Left renal cortex interstitium (tissue), 4 donors: ENCODE measurements around the gene CALB2. TPM values are rescaled to one million over a fixed set of nuclear protein-coding genes. Genes with fewer than 3 reads are reported as not detected.

Source experiments
- DNase-seq, 4 donors: peaks; one replicate each; pipeline ENCODE4 v3.0.0-alpha.2; 2013; ENCODE audit warnings: low read depth in 4 of 4, low spot score in 2 of 4, missing footprints in 1 of 4
- polyA plus RNA-seq, 4 donors: library from polyadenylated mRNA; unstranded; fragments of 120-200 nt; gene quantifications; one replicate each; pipeline ENCODE4 v1.2.1, GENCODE V29; 2013; ENCODE audit not compliant: insufficient read length in 4 of 4

The CALB2 gene
- polyA plus RNA-seq, 4 donors = 0.69 to 1.1 (median 0.85) TPM

DNA sequence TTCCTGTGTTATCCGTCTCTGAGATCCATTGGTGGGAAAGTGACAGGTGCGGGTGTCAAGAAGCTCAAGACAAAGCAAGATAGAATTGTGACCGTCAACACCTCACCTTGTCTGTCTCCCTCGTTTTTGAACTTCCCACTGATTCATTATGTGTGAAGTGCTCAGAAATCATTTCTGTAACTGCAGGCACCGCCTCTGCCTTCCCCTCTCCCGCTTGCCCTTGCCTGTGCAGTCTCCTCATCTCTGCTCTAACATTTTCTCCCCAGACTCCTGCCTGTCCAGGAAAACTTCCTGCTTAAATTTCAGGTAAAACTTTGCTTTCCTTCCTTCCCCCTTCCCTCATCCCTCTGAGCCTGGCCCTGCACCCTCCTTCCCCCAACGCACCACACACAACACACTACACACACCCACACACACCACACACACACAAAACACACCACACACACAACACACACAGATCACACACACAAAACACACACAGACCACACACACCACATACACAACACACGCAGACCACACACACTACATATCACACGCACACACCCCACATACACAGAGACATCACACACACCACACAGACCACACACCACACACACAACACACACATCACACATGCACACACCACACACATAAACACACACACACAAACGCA is 25.7 kb downstream of the CALB2 start:
- DNase-seq = no peak

DNA sequence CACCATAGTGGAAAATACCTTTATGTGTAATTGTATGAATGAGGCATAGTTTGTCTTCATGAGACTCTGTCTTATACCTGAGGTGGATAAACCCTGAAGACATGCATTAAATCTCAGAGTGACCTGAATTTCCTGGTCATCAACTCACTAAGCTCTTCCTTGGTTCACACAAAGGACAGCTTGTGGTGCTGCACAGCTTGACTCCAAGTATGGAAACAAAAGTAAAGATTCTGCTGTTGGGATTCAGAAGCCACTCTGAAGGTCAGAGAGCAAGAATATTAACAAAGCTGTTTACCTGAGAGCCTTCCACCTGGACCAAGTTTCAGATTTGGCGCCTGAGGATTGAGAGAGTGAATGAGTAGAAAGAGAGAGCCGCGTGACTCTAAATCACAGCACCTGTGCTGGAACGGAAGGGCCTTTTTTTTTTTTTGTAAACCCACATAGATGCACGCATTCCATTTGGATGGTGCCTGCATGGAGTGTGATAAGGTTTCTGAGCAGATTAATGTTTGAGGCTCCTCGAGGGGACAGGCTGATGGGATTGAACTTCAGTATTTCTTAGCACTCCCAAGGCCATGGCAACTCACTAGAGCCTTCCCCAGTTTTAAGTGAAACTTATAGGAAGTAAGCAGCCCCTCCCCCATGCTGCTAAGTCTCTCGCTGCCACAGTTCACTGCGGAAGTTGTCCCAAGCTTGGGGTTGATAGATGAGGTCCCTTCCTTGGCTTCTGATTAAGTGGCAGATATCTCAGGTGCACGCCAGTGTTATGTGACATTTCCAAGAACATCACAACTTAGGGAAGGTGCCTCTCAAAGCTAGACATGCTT is 28.7 kb downstream of the CALB2 start:
- DNase-seq = no peak

DNA sequence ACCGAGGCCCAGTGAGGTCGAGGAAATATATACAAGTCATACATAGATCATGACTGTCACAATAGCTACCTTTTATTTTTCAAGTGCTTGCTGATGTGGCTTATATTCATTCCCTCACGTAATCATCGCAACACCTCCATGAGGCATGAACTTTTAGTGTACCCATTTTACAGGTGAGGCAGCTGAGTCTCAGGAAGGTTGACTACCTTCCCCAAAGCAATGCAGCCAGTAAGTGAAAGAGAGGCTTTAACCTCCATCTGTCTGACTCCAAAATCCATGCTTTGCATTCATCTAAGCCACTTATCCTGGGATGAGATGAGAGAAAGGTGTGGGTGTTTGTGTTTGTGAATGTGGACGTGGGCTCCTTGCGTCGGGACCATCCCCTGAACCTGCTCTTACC is 30.8 kb downstream of the CALB2 start:
- DNase-seq = no peak

DNA sequence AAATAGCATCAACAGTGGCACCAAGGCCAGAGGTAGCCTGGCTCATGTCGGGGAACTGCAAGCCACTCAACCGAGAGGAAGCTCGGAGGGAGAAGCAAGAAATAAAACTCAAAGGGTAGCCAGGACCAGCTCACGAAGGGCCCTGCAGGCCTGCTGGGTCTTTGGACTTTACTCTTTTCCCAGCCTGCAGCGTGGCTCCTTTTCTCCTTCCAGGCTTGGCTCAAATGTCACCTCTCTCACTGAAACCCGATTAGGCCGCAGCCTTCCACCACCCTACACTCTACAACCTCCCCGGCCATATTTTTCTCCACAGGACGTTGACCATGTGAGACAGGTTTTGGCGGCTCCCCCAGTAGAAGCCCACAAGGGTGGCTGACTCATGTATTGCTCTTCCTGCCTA is 38.1 kb downstream of the CALB2 start:
- no peak for DNase-seq

DNA sequence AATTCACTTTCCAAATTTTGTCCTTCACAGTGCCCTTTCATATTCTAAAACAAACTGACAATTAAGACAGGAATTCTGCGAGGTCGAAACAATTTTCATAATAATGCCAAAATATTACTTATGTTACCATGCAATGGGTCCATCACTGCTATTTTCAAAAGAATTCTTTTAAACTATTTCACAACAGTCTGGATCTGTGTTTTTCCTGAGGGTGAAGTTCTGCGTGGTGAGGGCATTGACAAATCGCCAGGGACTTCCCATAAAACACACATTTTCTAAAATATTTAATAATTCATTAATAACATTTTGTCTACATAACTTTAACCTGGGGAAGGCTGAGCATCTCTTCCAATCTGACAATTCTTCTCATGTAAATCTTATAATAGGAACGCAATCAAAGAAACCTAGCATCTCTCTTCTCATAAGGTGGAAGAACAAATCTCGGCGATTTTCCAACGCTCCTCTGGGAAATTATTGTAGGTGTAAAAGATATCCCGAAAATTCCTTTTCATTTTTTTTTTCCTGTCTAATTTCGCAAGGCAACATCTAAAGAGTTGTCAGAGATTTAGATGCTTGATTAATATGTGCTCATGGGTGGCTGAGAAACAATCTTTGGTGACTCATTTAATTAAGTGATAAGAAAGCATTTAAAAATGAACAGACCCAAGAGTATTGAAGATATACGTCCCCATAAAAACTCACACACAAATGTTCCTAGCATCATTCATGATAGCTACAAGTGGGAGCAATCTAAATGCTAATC is 41.5 kb downstream of the CALB2 start:
- DNase-seq = no peak

DNA sequence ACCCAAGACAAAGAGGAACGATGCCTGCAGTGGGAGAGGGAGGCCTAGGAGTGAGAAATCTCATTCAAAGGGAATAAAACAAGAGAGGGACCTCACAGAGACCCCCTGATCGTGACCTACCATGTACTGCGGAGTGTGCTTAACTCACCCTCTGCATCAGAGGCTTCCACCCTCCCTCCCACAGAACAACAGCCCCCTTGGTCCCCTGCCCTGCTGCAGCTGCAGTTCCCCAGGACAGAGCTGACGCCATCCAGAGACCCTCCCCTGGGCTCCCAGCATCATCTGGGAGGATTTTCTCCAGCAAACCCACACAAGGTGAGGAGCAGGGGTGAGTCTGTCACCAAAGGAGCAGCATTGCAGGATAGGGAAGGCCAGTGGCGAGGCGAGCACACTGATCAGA is 43.5 kb downstream of the CALB2 start:
- no peak for DNase-seq

DNA sequence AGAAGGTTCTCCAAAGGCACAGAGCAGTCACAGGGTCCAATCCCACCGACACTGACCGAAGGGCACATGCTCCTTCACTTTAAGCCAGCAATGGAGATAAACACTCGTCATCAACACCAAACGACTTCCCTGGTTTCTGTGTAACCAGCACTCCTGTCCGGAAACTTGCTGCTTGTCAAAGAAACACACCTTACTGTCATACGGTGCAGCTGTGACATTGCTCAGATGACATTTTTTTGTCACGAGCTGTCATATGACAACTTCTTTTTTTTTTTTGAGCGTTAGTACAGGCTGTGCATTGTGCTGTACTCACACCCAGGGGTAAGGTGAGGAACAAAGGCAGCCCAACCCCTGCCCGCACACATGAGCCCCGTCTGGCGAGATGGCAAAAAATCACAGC is 44.2 kb downstream of the CALB2 start:
- no peak for DNase-seq

DNA sequence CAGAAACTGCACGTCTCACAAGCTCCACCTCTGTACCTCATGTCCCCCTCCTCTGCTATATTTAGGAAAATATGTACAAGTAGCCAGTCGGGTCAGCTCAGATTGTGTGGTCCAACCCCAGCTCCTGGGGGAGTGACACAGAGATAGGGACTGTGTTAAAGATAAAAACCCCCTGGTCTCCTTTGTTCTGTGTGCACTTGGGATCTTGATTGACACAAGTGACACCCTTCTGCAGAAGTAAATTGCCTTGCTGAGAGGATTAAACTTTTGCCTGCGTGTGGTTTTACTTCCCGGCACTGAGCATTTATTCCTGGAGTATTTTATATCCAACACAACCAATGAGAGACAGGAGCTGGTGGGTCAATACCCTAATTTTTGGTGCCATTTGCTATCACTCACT is 45.8 kb downstream of the CALB2 start:
- no peak for DNase-seq

DNA sequence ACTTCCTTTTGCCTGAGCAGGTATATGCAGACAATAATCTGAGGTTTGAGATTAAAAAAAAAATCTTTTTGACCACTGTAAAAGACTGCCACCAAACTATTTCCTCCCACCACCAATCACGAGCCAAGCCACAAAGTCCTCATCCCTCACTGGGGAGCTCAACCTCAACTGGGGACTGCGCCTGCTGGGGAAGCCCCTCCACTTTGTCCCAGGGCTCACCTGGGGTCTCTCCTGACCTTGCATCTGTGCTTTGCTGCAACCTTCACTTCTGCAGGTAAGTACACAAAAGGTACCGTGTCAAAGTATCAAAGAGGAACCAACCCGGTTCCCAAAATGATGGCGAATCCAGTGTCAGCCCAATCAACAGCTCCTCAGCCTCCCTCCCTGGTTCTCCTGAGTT is 47.8 kb downstream of the CALB2 start:
- DNase-seq = no peak

DNA sequence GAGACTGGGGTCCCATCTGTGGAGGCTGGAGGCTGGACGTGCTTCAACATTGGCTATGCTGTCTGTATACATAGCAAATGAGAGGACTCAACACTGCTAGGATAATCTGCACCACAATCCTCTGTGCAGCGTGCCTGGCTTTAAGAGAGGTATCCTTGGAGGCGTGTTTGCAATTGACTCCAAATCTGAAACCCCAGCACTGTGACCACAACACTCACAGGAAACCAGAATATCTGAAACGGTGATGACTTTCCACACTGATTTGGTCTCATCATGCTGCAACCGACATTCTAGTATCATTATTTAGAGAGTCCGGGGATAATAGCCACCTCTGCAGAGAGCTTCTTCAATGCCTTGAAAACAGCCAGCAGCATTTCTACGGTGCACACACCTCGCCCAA is 48.2 kb downstream of the CALB2 start:
- no peak for DNase-seq

DNA sequence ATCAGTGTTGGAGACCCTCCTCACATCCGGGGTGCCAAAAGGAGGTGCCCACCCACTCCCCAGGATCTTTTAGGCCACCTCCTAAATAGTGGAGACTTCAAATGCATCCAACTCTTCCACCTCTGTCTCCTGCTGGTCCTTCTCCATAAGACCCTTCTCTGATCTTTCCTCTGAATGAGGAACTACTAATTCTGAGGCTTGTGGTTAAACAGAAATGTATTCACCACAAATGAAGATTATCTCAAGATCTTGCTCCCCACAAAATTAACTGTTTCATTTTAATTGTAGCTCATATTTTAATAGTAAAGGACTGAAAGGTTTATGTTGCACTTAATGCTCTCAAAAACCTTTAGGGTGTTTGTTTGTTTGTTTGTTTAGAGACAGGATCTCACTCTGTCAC is 49.2 kb downstream of the CALB2 start:
- no peak for DNase-seq

DNA sequence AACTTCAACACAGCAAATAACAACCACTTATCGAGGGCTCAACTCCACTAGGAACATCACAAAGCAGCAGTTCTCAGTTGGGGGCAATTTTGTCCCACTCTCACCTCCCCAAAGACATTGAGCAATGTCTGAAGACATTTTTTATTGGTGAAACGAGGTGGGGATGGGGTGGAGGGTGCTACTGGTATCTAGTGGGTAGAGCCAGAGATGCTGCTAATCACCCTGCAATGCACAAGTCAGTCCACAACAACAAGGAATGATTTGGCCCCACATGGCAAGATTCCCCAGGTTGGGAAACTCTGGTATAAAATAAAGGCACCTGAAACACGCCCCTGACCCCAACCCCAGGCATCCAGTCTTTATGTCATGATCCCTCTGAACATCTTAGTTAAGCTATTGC is 50.0 kb downstream of the CALB2 start:
- no peak for DNase-seq

DNA sequence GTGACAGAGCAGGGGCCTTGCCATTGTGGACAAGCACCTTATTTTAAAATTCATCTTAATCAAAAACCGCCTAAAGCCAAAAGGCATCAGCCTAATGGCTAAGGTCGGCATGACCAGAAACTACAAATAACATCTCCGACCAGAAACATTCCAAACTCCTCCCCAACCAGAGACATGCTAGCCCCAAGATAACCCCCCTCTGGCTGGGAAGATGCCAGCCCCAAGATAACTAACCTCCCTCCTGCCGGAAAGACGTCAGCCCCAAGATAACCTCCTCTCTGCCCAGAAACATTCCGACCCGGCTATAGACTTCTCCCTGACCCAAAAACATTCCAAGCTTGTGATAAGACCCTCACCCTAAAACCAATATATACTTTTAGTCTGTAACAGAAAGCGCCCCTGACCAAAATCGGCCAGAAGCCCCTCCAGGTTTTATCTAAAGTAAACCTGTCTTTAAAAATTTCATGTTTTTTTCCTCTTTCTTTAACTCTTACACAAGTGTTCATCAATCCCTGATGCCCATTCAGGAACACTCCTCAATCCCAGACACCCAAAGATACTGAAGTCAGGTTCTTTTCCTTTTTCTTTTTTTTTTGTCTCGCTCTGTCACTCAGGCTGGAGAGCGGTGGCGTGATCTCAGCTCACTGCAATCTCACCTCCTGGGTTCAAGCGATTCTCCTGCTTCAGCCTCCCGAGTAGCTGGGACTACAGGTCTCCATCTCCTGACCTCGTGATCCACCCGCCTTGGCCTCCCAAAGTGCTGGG is 50.7 kb downstream of the CALB2 start:
- DNase-seq = no peak

DNA sequence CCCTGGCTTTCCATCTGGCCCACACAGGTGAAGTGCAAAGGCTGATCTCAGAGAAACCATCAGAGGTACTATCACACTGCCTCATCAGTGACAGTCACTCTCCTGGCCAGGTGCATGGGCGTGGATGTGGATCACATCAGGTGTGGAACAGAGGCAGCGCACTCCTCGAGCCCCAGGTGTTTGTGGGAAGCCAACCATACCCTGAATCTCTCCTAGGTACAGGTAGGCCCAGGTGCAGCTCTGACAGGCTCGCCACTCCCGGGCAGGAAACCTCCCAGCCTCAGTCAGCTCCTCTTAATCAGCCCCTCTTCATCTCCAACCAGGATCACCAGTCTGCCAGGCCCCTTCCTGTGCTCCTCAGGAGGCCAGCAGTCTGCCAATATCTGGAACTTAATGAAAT is 51.6 kb downstream of the CALB2 start:
- DNase-seq = no peak

DNA sequence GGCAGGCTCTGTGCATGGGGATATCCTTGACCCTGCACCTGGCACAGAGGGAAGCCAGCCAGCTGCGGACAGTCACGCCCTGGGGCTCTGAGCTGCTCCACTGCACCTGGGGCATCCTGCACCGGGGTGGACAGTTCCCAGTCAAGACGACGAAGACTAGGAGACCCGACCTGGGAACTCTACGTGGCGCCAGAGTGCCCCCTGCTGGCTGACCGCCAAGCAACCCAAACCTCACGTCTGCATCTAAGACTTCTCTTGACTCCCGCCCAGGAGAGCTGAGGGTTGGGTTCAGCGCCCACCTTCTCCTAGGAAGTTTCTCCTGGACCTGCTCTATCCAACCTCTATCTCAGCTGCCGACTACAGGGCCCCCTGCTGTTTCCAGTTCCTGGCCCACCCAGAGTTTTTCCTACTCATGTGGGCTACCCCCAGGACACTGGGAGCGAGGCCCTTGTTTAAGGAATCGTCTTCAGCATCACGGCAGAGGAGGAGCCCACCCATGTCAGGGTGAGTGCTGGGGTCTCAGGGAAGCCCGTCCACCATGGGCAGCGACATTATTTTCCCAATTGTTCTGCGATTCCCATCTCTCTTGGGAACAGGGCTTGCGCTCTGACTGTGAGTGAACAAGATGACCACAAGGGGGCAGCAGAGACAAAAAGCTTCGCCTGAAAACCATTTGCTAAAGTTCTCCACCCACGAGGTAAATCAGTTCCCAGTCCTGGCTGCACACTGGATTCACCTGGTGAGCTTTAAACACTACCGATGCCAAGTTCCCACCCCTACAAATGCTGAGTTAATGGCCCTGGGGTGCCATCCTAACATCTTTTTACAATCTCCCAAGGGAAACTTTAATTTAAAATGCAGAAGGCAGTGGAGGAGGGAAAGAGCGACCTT is 54.0 kb downstream of the CALB2 start:
- peak in 2 of 4 donors; percentile 50 to 64 for DNase-seq

DNA sequence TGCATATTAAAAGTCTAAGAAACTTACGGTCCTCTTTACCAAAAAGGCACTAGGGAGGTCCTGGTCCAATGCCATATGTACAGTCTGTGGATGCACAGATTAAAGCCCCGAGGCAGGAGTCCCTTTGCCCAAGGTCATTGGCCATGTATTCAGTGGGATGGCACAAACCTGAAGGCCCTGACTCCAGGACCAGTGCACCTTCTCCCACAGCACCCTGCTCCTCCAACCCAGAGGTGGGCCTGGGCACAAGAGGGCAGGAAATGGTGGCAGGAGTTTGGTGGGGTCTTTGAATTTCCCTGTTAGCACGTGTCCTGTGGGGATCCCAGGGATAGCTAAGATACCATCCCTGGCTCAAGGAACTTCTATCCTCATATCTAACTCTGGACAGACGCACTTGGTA is 54.8 kb downstream of the CALB2 start:
- no peak for DNase-seq

DNA sequence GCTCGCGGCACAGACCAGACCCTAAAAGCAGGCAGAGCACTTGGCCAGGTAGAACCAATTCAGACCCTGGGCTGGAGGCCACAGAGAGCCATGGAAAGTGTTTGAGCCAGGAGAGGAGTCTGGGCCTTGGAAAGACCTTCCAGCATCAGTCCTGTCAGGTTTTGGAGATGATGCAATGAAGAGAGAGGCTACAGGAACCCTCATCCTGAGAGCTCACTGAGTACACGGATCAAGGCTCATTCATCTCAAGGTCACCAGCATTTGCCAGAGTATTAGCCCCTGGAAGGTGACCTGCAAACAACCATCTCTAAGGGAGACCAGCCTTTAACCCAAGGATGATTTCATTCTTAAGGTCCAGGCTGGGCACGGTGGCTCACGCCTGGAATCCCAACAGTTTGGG is 55.5 kb downstream of the CALB2 start:
- no peak for DNase-seq

DNA sequence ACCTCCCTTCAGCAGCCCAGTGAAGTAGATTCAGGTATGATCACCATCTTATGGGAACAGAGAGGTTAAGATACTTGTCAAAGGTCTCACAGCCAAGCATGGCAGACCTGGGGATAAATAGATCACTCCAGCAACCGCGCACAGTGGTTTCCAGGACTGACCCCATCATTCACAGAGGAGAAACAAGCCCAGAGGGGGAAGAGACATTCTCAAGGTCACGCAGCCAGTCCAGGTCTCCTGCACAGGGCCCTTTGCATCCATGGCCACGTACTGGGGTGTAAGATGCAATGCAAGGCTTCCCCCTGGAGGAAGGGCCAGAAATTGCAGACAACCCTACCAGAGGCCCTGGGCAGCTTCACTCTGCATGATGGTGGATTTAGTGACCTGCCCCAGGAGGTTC is 63.4 kb downstream of the CALB2 start:
- DNase-seq = no peak

DNA sequence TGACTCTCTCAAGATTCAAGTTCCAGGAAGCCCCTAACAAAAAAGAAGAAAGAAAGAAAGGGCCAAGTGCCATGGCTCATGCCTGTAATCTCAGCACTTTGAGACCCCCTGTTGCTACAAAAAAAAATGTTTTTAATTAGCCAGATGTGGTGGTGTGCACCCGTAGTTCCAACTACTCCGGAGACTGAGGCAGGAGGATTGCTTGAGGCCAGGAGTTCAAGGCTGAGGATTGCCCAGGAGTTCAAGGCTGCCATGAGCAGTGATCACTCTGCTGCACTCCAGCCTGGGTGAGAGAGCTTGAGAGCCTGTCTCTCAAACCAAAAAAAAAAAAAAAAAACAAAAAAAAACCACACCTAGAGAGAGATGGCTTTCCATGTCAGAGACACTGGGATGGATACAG is 64.5 kb downstream of the CALB2 start:
- no peak for DNase-seq

DNA sequence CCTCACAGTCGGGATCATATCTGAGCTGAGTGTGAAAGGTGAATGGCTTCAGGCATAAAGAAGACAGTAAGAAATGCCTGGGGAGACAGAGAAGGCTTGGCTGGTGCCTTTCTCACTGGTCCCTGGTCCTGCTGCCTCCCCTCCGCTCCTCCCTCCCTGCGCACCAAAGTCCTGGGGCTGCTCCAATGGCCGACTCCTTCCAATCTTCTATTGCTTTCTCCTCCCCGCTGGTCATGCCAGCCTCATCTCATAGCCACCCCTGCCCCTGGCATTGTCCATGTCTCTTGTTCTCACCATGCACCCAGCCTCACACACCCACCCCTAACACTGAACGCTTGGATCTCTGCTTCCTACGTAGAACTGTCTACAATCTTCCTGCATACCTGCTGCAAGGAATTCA is 65.3 kb downstream of the CALB2 start:
- DNase-seq = no peak
